ENCODE results near the gene DGKH. TPM values are rescaled to one million over a fixed set of nuclear protein-coding genes. Genes with fewer than 3 reads are reported as not detected.

The DGKH gene
- total RNA-seq, 1 experiment from 2014 or later = 9.2 TPM

DNA sequence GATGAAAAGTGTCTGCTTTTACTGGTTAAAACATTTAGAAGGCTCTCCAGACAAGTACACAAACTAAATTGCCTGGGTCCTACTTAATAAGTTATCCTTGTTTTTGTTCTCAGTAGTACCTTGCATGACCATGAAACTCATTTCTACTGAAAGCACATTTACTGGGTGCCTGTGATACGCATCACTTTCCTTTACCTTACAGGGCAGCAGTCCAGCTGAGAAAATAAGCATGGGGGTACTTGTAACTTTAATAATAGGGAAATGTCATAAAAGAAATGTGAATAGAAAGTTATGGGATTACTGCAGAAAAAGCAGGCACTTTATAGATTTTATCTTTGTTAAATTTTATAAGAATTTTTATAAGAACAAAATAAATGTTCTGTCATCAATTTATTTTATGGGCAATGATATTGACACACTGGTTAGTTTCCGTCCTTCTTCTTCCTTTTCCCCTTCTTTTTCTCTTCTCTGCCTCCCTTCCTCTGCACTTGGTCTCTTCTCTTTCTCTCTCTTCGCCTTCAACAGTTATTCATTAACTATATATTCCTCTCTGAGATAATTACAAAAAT is 116.2 kb downstream of the DGKH start:
- no peak overlapping the region for H3K4me2 ChIP-seq (ENCODE audit: low read length)
- no TSS peak for BruUV-seq (replicated peaks)

DNA sequence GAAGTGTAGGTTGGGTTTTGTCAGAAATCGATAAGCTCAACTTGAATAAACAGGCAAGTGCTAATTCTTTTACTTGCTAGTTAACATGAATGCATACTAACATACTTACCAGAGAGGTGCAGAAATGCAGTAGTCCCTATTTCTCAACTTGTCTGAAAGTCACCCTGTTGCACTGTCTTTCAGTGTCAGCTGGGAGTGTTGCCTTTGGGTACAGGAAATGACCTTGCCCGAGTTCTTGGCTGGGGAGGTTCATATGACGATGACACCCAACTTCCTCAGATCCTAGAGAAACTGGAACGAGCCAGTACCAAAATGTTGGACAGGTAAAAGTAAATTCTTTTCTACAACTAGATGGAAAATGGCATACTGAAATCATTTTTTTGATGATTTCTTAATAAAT is 120.0 kb downstream of the DGKH start:
- no peak for TF ChIP-seq YY1 (IDR thresholded peaks at IDR 0.05; ENCODE audit: extremely low read depth, insufficient replicate concordance, low read depth, low read length)
- TF ChIP-seq RAD21 (IDR thresholded peaks at IDR 0.05; ENCODE audit: low read depth) = no peak
- no peak for TF ChIP-seq ELF1 (IDR thresholded peaks at IDR 0.05; ENCODE audit: borderline replicate concordance, low read depth)
- no peak for TF ChIP-seq POLR2A (IDR thresholded peaks at IDR 0.05; ENCODE audit: borderline replicate concordance, extremely low read depth, insufficient read depth, insufficient read length)
- TF ChIP-seq EZH2 (IDR thresholded peaks at IDR 0.05) = no peak
- TF ChIP-seq ZFX (IDR thresholded peaks at IDR 0.05) = no peak
- TF ChIP-seq TCF7L2 (IDR thresholded peaks at IDR 0.05; ENCODE audit: borderline replicate concordance, extremely low read depth, insufficient read depth, insufficient read length) = no peak
- TF ChIP-seq, protein P1, sequence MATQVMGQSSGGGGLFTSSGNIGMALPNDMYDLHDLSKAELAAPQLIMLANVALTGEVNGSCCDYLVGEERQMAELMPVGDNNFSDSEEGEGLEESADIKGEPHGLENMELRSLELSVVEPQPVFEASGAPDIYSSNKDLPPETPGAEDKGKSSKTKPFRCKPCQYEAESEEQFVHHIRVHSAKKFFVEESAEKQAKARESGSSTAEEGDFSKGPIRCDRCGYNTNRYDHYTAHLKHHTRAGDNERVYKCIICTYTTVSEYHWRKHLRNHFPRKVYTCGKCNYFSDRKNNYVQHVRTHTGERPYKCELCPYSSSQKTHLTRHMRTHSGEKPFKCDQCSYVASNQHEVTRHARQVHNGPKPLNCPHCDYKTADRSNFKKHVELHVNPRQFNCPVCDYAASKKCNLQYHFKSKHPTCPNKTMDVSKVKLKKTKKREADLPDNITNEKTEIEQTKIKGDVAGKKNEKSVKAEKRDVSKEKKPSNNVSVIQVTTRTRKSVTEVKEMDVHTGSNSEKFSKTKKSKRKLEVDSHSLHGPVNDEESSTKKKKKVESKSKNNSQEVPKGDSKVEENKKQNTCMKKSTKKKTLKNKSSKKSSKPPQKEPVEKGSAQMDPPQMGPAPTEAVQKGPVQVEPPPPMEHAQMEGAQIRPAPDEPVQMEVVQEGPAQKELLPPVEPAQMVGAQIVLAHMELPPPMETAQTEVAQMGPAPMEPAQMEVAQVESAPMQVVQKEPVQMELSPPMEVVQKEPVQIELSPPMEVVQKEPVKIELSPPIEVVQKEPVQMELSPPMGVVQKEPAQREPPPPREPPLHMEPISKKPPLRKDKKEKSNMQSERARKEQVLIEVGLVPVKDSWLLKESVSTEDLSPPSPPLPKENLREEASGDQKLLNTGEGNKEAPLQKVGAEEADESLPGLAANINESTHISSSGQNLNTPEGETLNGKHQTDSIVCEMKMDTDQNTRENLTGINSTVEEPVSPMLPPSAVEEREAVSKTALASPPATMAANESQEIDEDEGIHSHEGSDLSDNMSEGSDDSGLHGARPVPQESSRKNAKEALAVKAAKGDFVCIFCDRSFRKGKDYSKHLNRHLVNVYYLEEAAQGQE (IDR thresholded peaks at IDR 0.05; ENCODE audit: low read depth) = no peak
- ChIA-PET RAD21 (ENCODE audit: low non-redundant PET in 1 of 2, low total read pairs in 2 of 2, uncharacterized antibody in 2 of 2, unreplicated experiment in 2 of 2) (no interaction called here), CTCF (no interaction called here), POLR2A (no interaction called here)
- Histone ChIP-seq H3K79me2 (ENCODE audit: insufficient read depth, low read length) (no peaks in the 10 kb centered on the region), H3K4me2 (ENCODE audit: low read length) (no peak overlapping the region), H3K27me3 (ENCODE audit: insufficient read depth, low read length) (no peaks in the 10 kb centered on the region), H3K9me2 (ENCODE audit: insufficient read depth) (no peaks in the 10 kb centered on the region), H4K20me1 (ENCODE audit: insufficient read depth) (no peaks in the 10 kb centered on the region), H3K4me3 (replicated peaks in 1 of 2; ENCODE audit: low read depth in 1 of 2, low read length in 2 of 2) (no peak overlapping the region), H2AFZ (ENCODE audit: low read depth, low read length, poor library complexity, severe bottlenecking) (no peak overlapping the region), H3K9ac (ENCODE audit: low read length) (no peak overlapping the region), H3K27ac (ENCODE audit: low read depth, low read length) (no peak overlapping the region), H3K9me3 (ENCODE audit: control insufficient read depth in 1 of 2, insufficient read depth in 1 of 2, low read depth in 1 of 2, low read length in 2 of 2) (no peaks in the 10 kb centered on the region), H3K36me3 (ENCODE audit: control insufficient read depth in 1 of 2, insufficient read depth in 2 of 2, low read length in 2 of 2) (no peaks in the 10 kb centered on the region), H3K4me1 (ENCODE audit: control insufficient read depth in 1 of 2, insufficient read depth in 2 of 2, low read length in 2 of 2) (no peaks in the 10 kb centered on the region)
- BruUV-seq (replicated peaks) = no TSS peak
- intact Hi-C loops (cut with micrococcal nuclease) = no loop called here
- DNase-seq (ENCODE audit: low read depth, low spot score) (no peak), ATAC-seq (no peak)

More for the DNA sequence above, 116.2 kb downstream of the DGKH start:
- H3K4me1 ChIP-seq (ENCODE audit: control insufficient read depth in 1 of 2, insufficient read depth in 2 of 2, low read length in 2 of 2) = no peaks in the 10 kb centered on the region
- no peak for DNase-seq (ENCODE audit: low read depth, low spot score)
- H2AFZ ChIP-seq (ENCODE audit: low read depth, low read length, poor library complexity, severe bottlenecking) = no peak overlapping the region
- no peak overlapping the region for H3K4me3 ChIP-seq (replicated peaks in 1 of 2; ENCODE audit: low read depth in 1 of 2, low read length in 2 of 2)
- H3K9me3 ChIP-seq (ENCODE audit: control insufficient read depth in 1 of 2, insufficient read depth in 1 of 2, low read depth in 1 of 2, low read length in 2 of 2) = no peaks in the 10 kb centered on the region
- no peak for TF ChIP-seq EZH2 (IDR thresholded peaks at IDR 0.05)
- no peak for TF ChIP-seq SIN3A (IDR thresholded peaks at IDR 0.05; ENCODE audit: low read depth)
- no peak for TF ChIP-seq SP1 (IDR thresholded peaks at IDR 0.05; ENCODE audit: low read depth)
- no peak for TF ChIP-seq JUND (IDR thresholded peaks at IDR 0.05)
- no peak for TF ChIP-seq ELF1 (IDR thresholded peaks at IDR 0.05; ENCODE audit: borderline replicate concordance, low read depth)
- TF ChIP-seq POLR2AphosphoS5 (IDR thresholded peaks at IDR 0.05; ENCODE audit: low read depth, low read length) = no peak
- TF ChIP-seq EZH2phosphoT487 (IDR thresholded peaks at IDR 0.05; ENCODE audit: borderline replicate concordance) = no peak
- TF ChIP-seq POLR2A (IDR thresholded peaks at IDR 0.05; ENCODE audit: borderline replicate concordance, extremely low read depth, insufficient read depth, insufficient read length) = no peak
- no peak for TF ChIP-seq YY1 (IDR thresholded peaks at IDR 0.05; ENCODE audit: extremely low read depth, insufficient replicate concordance, low read depth, low read length)
- H3K79me2 ChIP-seq (ENCODE audit: insufficient read depth, low read length) = no peaks in the 10 kb centered on the region
- H3K9ac ChIP-seq (ENCODE audit: low read length) = no peak overlapping the region
- H4K20me1 ChIP-seq (ENCODE audit: insufficient read depth) = no peaks in the 10 kb centered on the region
- POLR2A ChIA-PET = no interaction called here
- ATAC-seq = no peak
- no peaks in the 10 kb centered on the region for H3K9me2 ChIP-seq (ENCODE audit: insufficient read depth)
- no peaks in the 10 kb centered on the region for H3K36me3 ChIP-seq (ENCODE audit: control insufficient read depth in 1 of 2, insufficient read depth in 2 of 2, low read length in 2 of 2)
- RAD21 ChIA-PET (ENCODE audit: low non-redundant PET in 1 of 2, low total read pairs in 2 of 2, uncharacterized antibody in 2 of 2, unreplicated experiment in 2 of 2) = no interaction called here
- CTCF ChIA-PET = no interaction called here
- intact Hi-C loops (cut with micrococcal nuclease) = no loop called here
- no peak overlapping the region for H3K27ac ChIP-seq (ENCODE audit: low read depth, low read length)
- H3K27me3 ChIP-seq (ENCODE audit: insufficient read depth, low read length) = no peaks in the 10 kb centered on the region

All from HCT116 (cell line).